ENCODE measurements around the gene NOS2.
"Not testable (repeated sequence)": the region's sequence is repeated elsewhere in the genome, so short reads cannot be mapped to it uniquely, and the experiment has no call there.

Gene NOS2

GRCh38 chr17:27743281-27743885, 56.9 kb downstream of the NOS2 start:
- Histone ChIP-seq H3K27ac (ENCODE audit: low read depth, low read length, severe bottlenecking) (no peak overlapping the region), H3K36me3 (ENCODE audit: control insufficient read depth, insufficient read depth, low read length) (no peaks in the 10 kb centered on the region), H3K9me3 (ENCODE audit: control insufficient read depth, low read length) (no peaks in the 10 kb centered on the region), H3K4me3 (ENCODE audit: extremely low read depth, insufficient read depth, low read length, poor library complexity, severe bottlenecking) (no peak overlapping the region), H3K4me1 (ENCODE audit: control insufficient read depth, insufficient read depth, low read length, poor library complexity, severe bottlenecking) (no peaks in the 10 kb centered on the region)
- 98 to 100% methylated on average over 5 to 6 of the region's 8 CpGs for WGBS, 2 experiments (ENCODE audit: insufficient coverage in 2 of 2)

- no peaks in the 10 kb centered on the region for H3K9me3 ChIP-seq (ENCODE audit: control insufficient read depth, low read length)
- H3K4me3 ChIP-seq (ENCODE audit: extremely low read depth, insufficient read depth, low read length, poor library complexity, severe bottlenecking): no peak overlapping the region
- H3K4me1 ChIP-seq (ENCODE audit: control insufficient read depth, insufficient read depth, low read length, poor library complexity, severe bottlenecking): no peaks in the 10 kb centered on the region
- H3K27ac ChIP-seq (ENCODE audit: low read depth, low read length, severe bottlenecking): no peak overlapping the region
- 86% methylated on average over 3 to 4 of the region's 4 CpGs for WGBS, 2 experiments (ENCODE audit: insufficient coverage in 2 of 2)
- no peaks in the 10 kb centered on the region for H3K36me3 ChIP-seq (ENCODE audit: control insufficient read depth, insufficient read depth, low read length)
These were observed 58.3 kb downstream of the NOS2 start for GRCh38 chr17:27741971-27742575.

GRCh38 chr17:27741361-27741861, 58.9 kb downstream of the NOS2 start:
- Histone ChIP-seq H3K4me3 (ENCODE audit: extremely low read depth, insufficient read depth, low read length, poor library complexity, severe bottlenecking) (no peak overlapping the region), H3K9me3 (ENCODE audit: control insufficient read depth, low read length) (no peaks in the 10 kb centered on the region), H3K36me3 (ENCODE audit: control insufficient read depth, insufficient read depth, low read length) (no peaks in the 10 kb centered on the region), H3K27ac (ENCODE audit: low read depth, low read length, severe bottlenecking) (no peak overlapping the region), H3K4me1 (ENCODE audit: control insufficient read depth, insufficient read depth, low read length, poor library complexity, severe bottlenecking) (no peaks in the 10 kb centered on the region)
- 75 to 84% methylated on average over 7 to 9 of the region's 9 CpGs for WGBS, 2 experiments (ENCODE audit: insufficient coverage in 2 of 2)

- H3K27ac ChIP-seq (ENCODE audit: low read depth, low read length, severe bottlenecking); H3K9me3 ChIP-seq (ENCODE audit: control insufficient read depth, low read length); H3K36me3 ChIP-seq (ENCODE audit: control insufficient read depth, insufficient read depth, low read length); H3K4me3 ChIP-seq (ENCODE audit: extremely low read depth, insufficient read depth, low read length, poor library complexity, severe bottlenecking); H3K4me1 ChIP-seq (ENCODE audit: control insufficient read depth, insufficient read depth, low read length, poor library complexity, severe bottlenecking): not testable (repeated sequence)
- 92 to 93% methylated on average over 3 to 4 of the region's 5 CpGs for WGBS, 2 experiments (ENCODE audit: insufficient coverage in 2 of 2)
These were observed 59.8 kb downstream of the NOS2 start for GRCh38 chr17:27740541-27740940.

- WGBS, 2 experiments (ENCODE audit: insufficient coverage in 2 of 2): 65 to 73% methylated on average over 2 of the region's 3 CpGs
- Histone ChIP-seq H3K4me3 (ENCODE audit: extremely low read depth, insufficient read depth, low read length, poor library complexity, severe bottlenecking) (no peak overlapping the region), H3K36me3 (ENCODE audit: control insufficient read depth, insufficient read depth, low read length) (no peaks in the 10 kb centered on the region), H3K27ac (ENCODE audit: low read depth, low read length, severe bottlenecking) (no peak overlapping the region), H3K4me1 (ENCODE audit: control insufficient read depth, insufficient read depth, low read length, poor library complexity, severe bottlenecking) (no peaks in the 10 kb centered on the region), H3K9me3 (ENCODE audit: control insufficient read depth, low read length) (no peaks in the 10 kb centered on the region)
These were observed 66.6 kb downstream of the NOS2 start for GRCh38 chr17:27733773-27734172.

- H3K4me3 ChIP-seq (ENCODE audit: extremely low read depth, insufficient read depth, low read length, poor library complexity, severe bottlenecking); H3K36me3 ChIP-seq (ENCODE audit: control insufficient read depth, insufficient read depth, low read length); H3K9me3 ChIP-seq (ENCODE audit: control insufficient read depth, low read length); H3K4me1 ChIP-seq (ENCODE audit: control insufficient read depth, insufficient read depth, low read length, poor library complexity, severe bottlenecking); H3K27ac ChIP-seq (ENCODE audit: low read depth, low read length, severe bottlenecking): not testable (repeated sequence)
These were observed 67.6 kb downstream of the NOS2 start for GRCh38 chr17:27732746-27733145.

- not testable (repeated sequence) for H3K27ac ChIP-seq (ENCODE audit: low read depth, low read length, severe bottlenecking)
- 81 to 95% methylated on average over 4 to 5 of the region's 6 CpGs for WGBS, 2 experiments (ENCODE audit: insufficient coverage in 2 of 2)
These were observed 74.3 kb downstream of the NOS2 start for GRCh38 chr17:27725982-27726381.

GRCh38 chr17:27721797-27722196, 78.5 kb downstream of the NOS2 start:
- 90% methylated on average over 2 of the region's 3 CpGs; no CpG with 5 or more reads in 1 of the 2 experiments for WGBS, 2 experiments (ENCODE audit: insufficient coverage in 2 of 2)
- H3K9me3 ChIP-seq (ENCODE audit: control insufficient read depth, low read length): no peaks in the 10 kb centered on the region
- no peaks in the 10 kb centered on the region for H3K4me1 ChIP-seq (ENCODE audit: control insufficient read depth, insufficient read depth, low read length, poor library complexity, severe bottlenecking)

More at GRCh38 chr17:27725982-27726381, 74.3 kb downstream of the NOS2 start:
- H3K4me3 ChIP-seq (ENCODE audit: extremely low read depth, insufficient read depth, low read length, poor library complexity, severe bottlenecking); H3K4me1 ChIP-seq (ENCODE audit: control insufficient read depth, insufficient read depth, low read length, poor library complexity, severe bottlenecking); H3K9me3 ChIP-seq (ENCODE audit: control insufficient read depth, low read length); H3K36me3 ChIP-seq (ENCODE audit: control insufficient read depth, insufficient read depth, low read length): not testable (repeated sequence)

More at GRCh38 chr17:27721797-27722196, 78.5 kb downstream of the NOS2 start:
- no peak overlapping the region for H3K27ac ChIP-seq (ENCODE audit: low read depth, low read length, severe bottlenecking)
- no peaks in the 10 kb centered on the region for H3K36me3 ChIP-seq (ENCODE audit: control insufficient read depth, insufficient read depth, low read length)
- no peak overlapping the region for H3K4me3 ChIP-seq (ENCODE audit: extremely low read depth, insufficient read depth, low read length, poor library complexity, severe bottlenecking)
